ENCODE results near the gene ATXN1.

GRCh38 chr6:16751251-16751946 is 9.9 kb downstream of the ATXN1 start:
- no peak for TF ChIP-seq CTCF (IDR thresholded peaks at IDR 0.05; ENCODE audit: control extremely low read depth in 1 of 3, insufficient read depth in 1 of 3, low read depth in 1 of 3, low read length in 3 of 3)
- no peak for TF ChIP-seq EP300 (IDR thresholded peaks at IDR 0.05; ENCODE audit: borderline replicate concordance in 1 of 2, low read depth in 2 of 2, low read length in 2 of 2)
- no peak for TF ChIP-seq MAX (IDR thresholded peaks at IDR 0.05)
- TF ChIP-seq TAF1 (IDR thresholded peaks at IDR 0.05; ENCODE audit: low read depth, low read length), result no peak
- no peak for TF ChIP-seq POLR2A (IDR thresholded peaks at IDR 0.05; ENCODE audit: control extremely low read depth in 1 of 2, low read depth in 2 of 2, low read length in 2 of 2)
- no peak for TF ChIP-seq CEBPB (IDR thresholded peaks at IDR 0.05; ENCODE audit: low read depth, low read length)
- TF ChIP-seq ZNF274 (IDR thresholded peaks at IDR 0.05; ENCODE audit: borderline replicate concordance, extremely low read depth, low read length), result no peak
